ENCODE measurements around the gene ABHD10. TPM values are rescaled to one million over a fixed set of nuclear protein-coding genes. Genes with fewer than 3 reads are reported as not detected.
A peak's percentile ranks its signal among the peaks of the same experiment; 100 is the strongest.

Gene ABHD10
- 10 to 100 TPM; 79.8 to 84.2 TPM for total RNA-seq

- POLR2A ChIA-PET = interaction anchor here (0.6 to 2.9 kb wide), 23 partner anchors 11 to 431 kb away, joined by 3 to 13 read pairs (median 4); no protein-coding TSS in a partner anchor
- CTCF ChIA-PET = interaction anchor here (0.6 to 4.9 kb wide), 21 partner anchors 8 to 398 kb away, joined by 3 to 55 read pairs (median 4); partner anchors contain the start of gene PHLDB2
- H3K4me1 Mint-ChIP-seq (ENCODE audit: low read depth) = peaks cover 38% of the 10 kb centered on the region
- H3K27ac Mint-ChIP-seq = peak within 1 kb of the TSS; percentile 91
- no peaks in the 10 kb centered on the region for H3K27me3 Mint-ChIP-seq
- H3K36me3 Mint-ChIP-seq = peaks cover 13% of the 10 kb centered on the region
- peak within 1 kb of the TSS; percentile 90 for H3K4me3 Mint-ChIP-seq
- DNase-seq = peak; percentile 98
- intact Hi-C loops (cut with micrococcal nuclease) = loop anchor here (1.0 to 10.0 kb wide), 6 partner anchors 23 to 904 kb away; partner anchors contain the start of gene NECTIN3
- H3K9me3 Mint-ChIP-seq = no peaks in the 10 kb centered on the region
These were observed at the start of gene ABHD10 for GRCh38 chr3:111978583-111979433. Gene ABHD10, plus strand, starts transcription at chr3:111979026. Its CDS starts 36 bp downstream, at chr3:111979062.

- intact Hi-C loops (cut with micrococcal nuclease) = no loop called here
- Mint-ChIP-seq H3K27ac (no peak overlapping the region), H3K36me3 (no peaks in the 10 kb centered on the region), H3K4me1 (ENCODE audit: low read depth) (no peaks in the 10 kb centered on the region), H3K9me3 (no peaks in the 10 kb centered on the region), H3K27me3 (no peaks in the 10 kb centered on the region), H3K4me3 (no peak overlapping the region)
- ChIA-PET POLR2A (no interaction called here), CTCF (no interaction called here)
- DNase-seq = no peak
These were observed 49.3 kb upstream of the ABHD10 start for GRCh38 chr3:111929484-111929883.

GRCh38 chr3:111932946-111933345 lies 45.9 kb upstream of the ABHD10 start:
- POLR2A ChIA-PET = no interaction called here
- H3K4me3 Mint-ChIP-seq = no peak overlapping the region
- intact Hi-C loops (cut with micrococcal nuclease) = no loop called here
- no peaks in the 10 kb centered on the region for H3K36me3 Mint-ChIP-seq
- CTCF ChIA-PET = interaction anchor here (0.9 to 1.4 kb wide), 3 partner anchors 21 to 216 kb away, joined by 3 to 5 read pairs (median 3); no protein-coding TSS in a partner anchor
- no peaks in the 10 kb centered on the region for H3K27me3 Mint-ChIP-seq
- H3K27ac Mint-ChIP-seq = no peak overlapping the region
- H3K9me3 Mint-ChIP-seq = no peaks in the 10 kb centered on the region
- H3K4me1 Mint-ChIP-seq (ENCODE audit: low read depth) = no peaks in the 10 kb centered on the region
- DNase-seq = no peak

- Mint-ChIP-seq H3K4me1 (ENCODE audit: low read depth) (no peaks in the 10 kb centered on the region), H3K27ac (no peak overlapping the region), H3K36me3 (peaks cover 9% of the 10 kb centered on the region), H3K27me3 (no peaks in the 10 kb centered on the region), H3K9me3 (no peaks in the 10 kb centered on the region), H3K4me3 (no peak overlapping the region)
- POLR2A ChIA-PET = no interaction called here
- intact Hi-C loops (cut with micrococcal nuclease) = no loop called here
- CTCF ChIA-PET = interaction anchor here (0.6 to 1.0 kb wide), 2 partner anchors 31 to 218 kb away, joined by 3 to 4 read pairs; no protein-coding TSS in a partner anchor
- DNase-seq = no peak
These were observed 42.5 kb upstream of the ABHD10 start for GRCh38 chr3:111936191-111936841.

- Mint-ChIP-seq H3K9me3 (no peaks in the 10 kb centered on the region), H3K4me3 (no peak overlapping the region), H3K27ac (no peak overlapping the region), H3K4me1 (ENCODE audit: low read depth) (no peaks in the 10 kb centered on the region), H3K27me3 (no peaks in the 10 kb centered on the region), H3K36me3 (peaks cover 9% of the 10 kb centered on the region)
- ChIA-PET POLR2A (no interaction called here), CTCF (interaction anchor here (0.6 to 1.0 kb wide), 3 partner anchors 30 to 220 kb away, joined by 3 to 4 read pairs (median 3); no protein-coding TSS in a partner anchor)
- no peak for DNase-seq
- intact Hi-C loops (cut with micrococcal nuclease) = no loop called here
These were observed 41.9 kb upstream of the ABHD10 start for GRCh38 chr3:111936967-111937366.

GRCh38 chr3:111937871-111938270 lies 41.0 kb upstream of the ABHD10 start:
- intact Hi-C loops (cut with micrococcal nuclease) = no loop called here
- POLR2A ChIA-PET = no interaction called here
- DNase-seq = no peak
- Mint-ChIP-seq H3K9me3 (no peaks in the 10 kb centered on the region), H3K4me3 (no peak overlapping the region), H3K27me3 (no peaks in the 10 kb centered on the region), H3K4me1 (ENCODE audit: low read depth) (no peaks in the 10 kb centered on the region), H3K36me3 (peaks cover 9% of the 10 kb centered on the region), H3K27ac (no peak overlapping the region)
- CTCF ChIA-PET = interaction anchor here (1.0 kb wide), 1 partner anchor 221 kb away, joined by 3 read pairs; no protein-coding TSS in a partner anchor

GRCh38 chr3:111939873-111940272 lies 39.0 kb upstream of the ABHD10 start:
- Mint-ChIP-seq H3K4me3 (no peak overlapping the region), H3K9me3 (no peaks in the 10 kb centered on the region), H3K27me3 (no peaks in the 10 kb centered on the region), H3K27ac (no peak overlapping the region), H3K36me3 (peaks cover 9% of the 10 kb centered on the region), H3K4me1 (ENCODE audit: low read depth) (no peaks in the 10 kb centered on the region)
- ChIA-PET CTCF (no interaction called here), POLR2A (no interaction called here)
- no peak for DNase-seq
- intact Hi-C loops (cut with micrococcal nuclease) = no loop called here

GRCh38 chr3:111943533-111943932 lies 35.3 kb upstream of the ABHD10 start:
- H3K4me1 Mint-ChIP-seq (ENCODE audit: low read depth) = no peaks in the 10 kb centered on the region
- CTCF ChIA-PET = no interaction called here

GRCh38 chr3:111944372-111944771 lies 34.5 kb upstream of the ABHD10 start:
- ChIA-PET CTCF (interaction anchor here (1.0 kb wide), 1 partner anchor 69 kb away, joined by 4 read pairs; no protein-coding TSS in a partner anchor), POLR2A (no interaction called here)
- Mint-ChIP-seq H3K4me3 (no peak overlapping the region), H3K4me1 (ENCODE audit: low read depth) (no peaks in the 10 kb centered on the region), H3K36me3 (peaks cover 4% of the 10 kb centered on the region), H3K27ac (no peak overlapping the region), H3K9me3 (no peaks in the 10 kb centered on the region), H3K27me3 (no peaks in the 10 kb centered on the region)
- no peak for DNase-seq
- intact Hi-C loops (cut with micrococcal nuclease) = no loop called here

More at GRCh38 chr3:111943533-111943932, 35.3 kb upstream of the ABHD10 start:
- no peak for DNase-seq
- no peaks in the 10 kb centered on the region for H3K27me3 Mint-ChIP-seq
- H3K27ac Mint-ChIP-seq = no peak overlapping the region
- no peak overlapping the region for H3K4me3 Mint-ChIP-seq
- POLR2A ChIA-PET = no interaction called here
- intact Hi-C loops (cut with micrococcal nuclease) = no loop called here
- no peaks in the 10 kb centered on the region for H3K9me3 Mint-ChIP-seq
- peaks cover 9% of the 10 kb centered on the region for H3K36me3 Mint-ChIP-seq

GRCh38 chr3:111947231-111947630 lies 31.6 kb upstream of the ABHD10 start:
- Mint-ChIP-seq H3K9me3 (no peaks in the 10 kb centered on the region), H3K27me3 (no peaks in the 10 kb centered on the region), H3K4me1 (ENCODE audit: low read depth) (no peaks in the 10 kb centered on the region), H3K4me3 (no peak overlapping the region), H3K36me3 (no peaks in the 10 kb centered on the region), H3K27ac (no peak overlapping the region)
- DNase-seq = no peak
- ChIA-PET CTCF (no interaction called here), POLR2A (no interaction called here)
- intact Hi-C loops (cut with micrococcal nuclease) = no loop called here

- H3K27me3 Mint-ChIP-seq = no peaks in the 10 kb centered on the region
- no peaks in the 10 kb centered on the region for H3K36me3 Mint-ChIP-seq
- no peaks in the 10 kb centered on the region for H3K9me3 Mint-ChIP-seq
- H3K4me3 Mint-ChIP-seq = no peak overlapping the region
- H3K27ac Mint-ChIP-seq = no peak overlapping the region
- ChIA-PET POLR2A (no interaction called here), CTCF (no interaction called here)
- H3K4me1 Mint-ChIP-seq (ENCODE audit: low read depth) = no peaks in the 10 kb centered on the region
- intact Hi-C loops (cut with micrococcal nuclease) = no loop called here
- no peak for DNase-seq
These were observed 30.0 kb upstream of the ABHD10 start for GRCh38 chr3:111948786-111949185.

GRCh38 chr3:111949712-111950111 lies 29.1 kb upstream of the ABHD10 start:
- Mint-ChIP-seq H3K36me3 (no peaks in the 10 kb centered on the region), H3K9me3 (no peaks in the 10 kb centered on the region), H3K27me3 (no peaks in the 10 kb centered on the region), H3K27ac (no peak overlapping the region), H3K4me3 (no peak overlapping the region), H3K4me1 (ENCODE audit: low read depth) (no peaks in the 10 kb centered on the region)
- POLR2A ChIA-PET = no interaction called here
- no peak for DNase-seq
- intact Hi-C loops (cut with micrococcal nuclease) = no loop called here
- CTCF ChIA-PET = no interaction called here
